Activated CD8-positive, alpha-beta memory T cell treated with anti-CD3 and anti-CD28 coated beads for 24 hours (primary cell): ENCODE results near the gene PLEKHJ1.
"Not testable (repeated sequence)": the region's sequence is repeated elsewhere in the genome, so short reads cannot be mapped to it uniquely, and the experiment has no call there.

ENCODE experiments used
- DNase-seq: peaks from one replicate; pipeline ENCODE4 v3.0.0-alpha.2; 2020

Gene PLEKHJ1

GRCh38 chr19:2236314-2237050 is at the start of gene PLEKHJ1, which contains the start of gene SF3A2:
Gene PLEKHJ1 (minus strand): TSS chr19:2236329. CDS start chr19:2236248, 81 bp downstream.
Gene SF3A2 (plus strand): TSS chr19:2236824. CDS start chr19:2243419, 6,595 bp downstream.
- DNase-seq, result peak; percentile 100

GRCh38 chr19:2283835-2284507 is 47.8 kb upstream of the PLEKHJ1 start:
- DNase-seq, result no peak

GRCh38 chr19:2282862-2283237 is 46.7 kb upstream of the PLEKHJ1 start:
- DNase-seq, result no peak

- DNase-seq, result no peak
Measured at GRCh38 chr19:2282062-2282861, 46.1 kb upstream of the PLEKHJ1 start, which contains the start of gene PEAK3. Gene PEAK3 (minus strand): TSS chr19:2282175. CDS start chr19:2280931, 1,244 bp downstream.

- DNase-seq, result not testable (repeated sequence)
Measured at GRCh38 chr19:2281265-2282061, 45.3 kb upstream of the PLEKHJ1 start.

GRCh38 chr19:2280633-2281264 is 44.6 kb upstream of the PLEKHJ1 start:
- DNase-seq, result no peak

- DNase-seq, result no peak
Measured at GRCh38 chr19:2278459-2279158, 42.5 kb upstream of the PLEKHJ1 start.

GRCh38 chr19:2277138-2277537 is 41.0 kb upstream of the PLEKHJ1 start:
- DNase-seq, result no peak

GRCh38 chr19:2276429-2276986 is 40.4 kb upstream of the PLEKHJ1 start:
- no peak for DNase-seq

- DNase-seq, result no peak
Measured at GRCh38 chr19:2275588-2276428, 39.7 kb upstream of the PLEKHJ1 start.

- peak; percentile 74 for DNase-seq
Measured at GRCh38 chr19:2274931-2275535, 38.9 kb upstream of the PLEKHJ1 start.

GRCh38 chr19:2274185-2274711 is 38.1 kb upstream of the PLEKHJ1 start:
- no peak for DNase-seq

- DNase-seq, result peak; percentile 91
Measured at GRCh38 chr19:2273356-2274184, 37.4 kb upstream of the PLEKHJ1 start.

- DNase-seq, result no peak
Measured at GRCh38 chr19:2271234-2272103, 35.3 kb upstream of the PLEKHJ1 start.

GRCh38 chr19:2270423-2271233 is 34.5 kb upstream of the PLEKHJ1 start:
- peak; percentile 86 for DNase-seq

GRCh38 chr19:2270157-2270422 is 34.0 kb upstream of the PLEKHJ1 start:
- DNase-seq, result no peak
